ENCODE data around the gene ZXDC.

Gene ZXDC

DNA sequence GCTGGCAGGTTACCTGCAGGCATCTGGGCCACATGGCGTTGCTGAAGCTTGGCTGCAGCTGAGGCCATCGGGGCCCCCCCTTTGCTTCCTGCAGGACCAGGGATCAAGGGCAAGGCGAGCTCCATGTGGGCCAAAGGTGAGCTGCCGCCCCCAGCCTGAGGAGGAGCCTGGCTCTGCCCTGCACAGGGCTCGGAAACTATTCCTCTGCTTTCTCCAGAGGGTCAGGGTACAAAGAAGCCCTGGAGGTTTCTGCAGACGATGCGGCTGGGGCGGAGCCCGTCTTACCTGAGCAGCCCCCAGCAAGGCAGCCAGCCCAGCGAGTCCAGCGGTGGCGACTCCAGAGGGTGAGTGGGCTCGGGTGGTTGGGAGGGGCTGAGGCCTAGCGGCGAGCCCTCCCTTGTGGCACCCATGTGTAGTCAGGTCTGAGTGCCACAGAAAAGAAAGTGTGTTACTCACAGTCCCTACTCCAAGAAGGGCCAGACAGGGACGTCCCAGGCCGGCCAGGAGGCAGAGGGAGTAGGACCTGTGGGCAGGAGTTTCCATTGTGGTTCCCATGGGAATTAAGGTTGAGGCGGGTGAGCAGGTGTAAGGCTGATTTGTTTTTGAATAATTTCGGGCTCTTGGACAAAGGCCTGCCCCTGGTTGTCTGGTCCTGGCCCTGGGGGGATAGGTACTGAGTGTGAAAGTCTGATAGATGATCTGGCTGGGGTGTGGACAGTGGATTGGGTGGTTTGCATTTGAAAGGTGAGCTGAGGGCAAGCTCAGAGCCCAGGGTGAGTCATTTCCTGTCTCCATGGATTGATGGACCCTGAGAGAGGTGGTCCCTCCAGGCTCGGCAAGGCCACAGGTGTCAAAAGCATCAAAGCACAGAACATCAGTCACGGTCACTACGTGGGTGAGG lies 55.6 kb downstream of the ZXDC start:
- Histone ChIP-seq H4K20me1 (peaks cover 0 to 26% (median 0%) of the 10 kb centered on the region in 11 experiments; a peak in 3 of 22 replicates), H3K4me1 (no peaks in the 10 kb centered on the region), H3K9me3 (replicated peaks in 1 of 11) (peaks cover 0 to 5% (median 0%) of the 10 kb centered on the region in 11 experiments; a peak in 2 of 22 replicates), H3K27ac (no peak overlapping the region), H3K4me2 (no peak overlapping the region), H3K27me3 (peaks cover 0 to 7% (median 0%) of the 10 kb centered on the region in 11 experiments; a peak in 2 of 22 replicates), H3K9ac (no peak overlapping the region), H3K4me3 (no peak overlapping the region), H3K36me3 (0 out of 22 replicates have a peak, but pooled peaks cover 0 to 5% (median 0%) of the 10 kb centered on the region in 11 experiments)
- TF ChIP-seq Cebpa-rat (IDR thresholded peaks at IDR 0.05), result no peak

GRCh38 chr3:126419151-126419703 lies 56.5 kb downstream of the ZXDC start:
- no peak for TF ChIP-seq Cebpa-rat (IDR thresholded peaks at IDR 0.05)
- no peak overlapping the region for H3K4me2 ChIP-seq
- H3K27ac ChIP-seq, result no peak overlapping the region
- H3K4me1 ChIP-seq, result no peaks in the 10 kb centered on the region
- H3K9ac ChIP-seq, result no peak overlapping the region
- no peaks in the 10 kb centered on the region for H3K9me3 ChIP-seq (replicated peaks in 1 of 11)
- peaks cover 0 to 7% (median 0%) of the 10 kb centered on the region in 11 experiments; a peak in 2 of 22 replicates for H3K27me3 ChIP-seq
- no peak overlapping the region for H3K4me3 ChIP-seq
- H3K36me3 ChIP-seq, result no peaks in the 10 kb centered on the region
- H4K20me1 ChIP-seq, result peaks cover 0 to 26% (median 0%) of the 10 kb centered on the region in 11 experiments; a peak in 3 of 22 replicates

DNA sequence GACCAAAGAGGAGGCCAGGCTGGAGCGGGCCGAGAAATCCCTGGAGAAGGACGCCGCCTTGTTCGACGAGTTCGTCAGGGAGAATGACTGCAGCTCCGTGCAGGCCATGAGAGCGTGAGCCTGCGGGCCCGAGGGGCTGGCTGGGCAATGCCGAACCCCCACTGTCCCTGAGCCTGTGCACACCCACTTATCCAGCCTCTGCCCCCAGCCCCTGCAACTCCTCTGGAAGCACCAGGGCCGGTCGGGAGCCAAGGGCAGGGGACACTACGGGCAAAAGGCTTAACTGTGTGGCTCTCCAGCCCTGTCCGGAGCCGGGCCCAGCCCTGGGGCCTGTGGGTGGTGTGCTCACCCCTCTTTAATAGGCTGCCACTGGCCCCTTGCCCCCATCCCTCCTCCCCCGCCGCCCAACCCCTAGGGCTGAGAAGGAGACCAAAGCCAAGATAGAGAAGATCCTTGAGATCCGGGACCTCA lies 57.0 kb downstream of the ZXDC start:
- no peaks in the 10 kb centered on the region for H3K9me3 ChIP-seq (replicated peaks in 1 of 11)
- H3K4me3 ChIP-seq, result no peak overlapping the region
- no peaks in the 10 kb centered on the region for H3K36me3 ChIP-seq
- H3K27me3 ChIP-seq, result peaks cover 0 to 7% (median 0%) of the 10 kb centered on the region in 11 experiments; a peak in 2 of 22 replicates
- no peaks in the 10 kb centered on the region for H3K4me1 ChIP-seq
- no peak for TF ChIP-seq Cebpa-rat (IDR thresholded peaks at IDR 0.05)
- H3K4me2 ChIP-seq, result no peak overlapping the region
- H3K27ac ChIP-seq, result no peak overlapping the region
- H4K20me1 ChIP-seq, result peaks cover 0 to 26% (median 0%) of the 10 kb centered on the region in 11 experiments; a peak in 3 of 22 replicates
- no peak overlapping the region for H3K9ac ChIP-seq

GRCh38 chr3:126417981-126418530 lies 57.6 kb downstream of the ZXDC start:
- Histone ChIP-seq H3K4me3 (no peak overlapping the region), H3K9me3 (replicated peaks in 1 of 11) (no peaks in the 10 kb centered on the region), H4K20me1 (peaks cover 0 to 26% (median 0%) of the 10 kb centered on the region in 11 experiments; a peak in 3 of 22 replicates), H3K4me1 (no peaks in the 10 kb centered on the region), H3K36me3 (no peaks in the 10 kb centered on the region), H3K27ac (no peak overlapping the region), H3K27me3 (peaks cover 0 to 7% (median 0%) of the 10 kb centered on the region in 11 experiments; a peak in 2 of 22 replicates), H3K9ac (no peak overlapping the region), H3K4me2 (no peak overlapping the region)
- TF ChIP-seq Cebpa-rat (IDR thresholded peaks at IDR 0.05), result no peak

GRCh38 chr3:126417515-126417914 lies 58.2 kb downstream of the ZXDC start:
- no peak for TF ChIP-seq Cebpa-rat (IDR thresholded peaks at IDR 0.05)
- Histone ChIP-seq H3K36me3 (no peaks in the 10 kb centered on the region), H3K27me3 (peaks cover 0 to 7% (median 0%) of the 10 kb centered on the region in 11 experiments; a peak in 2 of 22 replicates), H3K9me3 (replicated peaks in 1 of 11) (no peaks in the 10 kb centered on the region), H3K27ac (no peak overlapping the region), H3K4me2 (no peak overlapping the region), H4K20me1 (peaks cover 0 to 26% (median 0%) of the 10 kb centered on the region in 11 experiments; a peak in 3 of 22 replicates), H3K4me3 (no peak overlapping the region), H3K9ac (no peak overlapping the region), H3K4me1 (no peaks in the 10 kb centered on the region)

GRCh38 chr3:126416943-126417342 lies 58.7 kb downstream of the ZXDC start:
- H3K4me1 ChIP-seq, result no peaks in the 10 kb centered on the region
- H3K36me3 ChIP-seq, result no peaks in the 10 kb centered on the region
- no peak for TF ChIP-seq Cebpa-rat (IDR thresholded peaks at IDR 0.05)
- H3K27ac ChIP-seq, result no peak overlapping the region
- peaks cover 0 to 7% (median 0%) of the 10 kb centered on the region in 11 experiments; a peak in 2 of 22 replicates for H3K27me3 ChIP-seq
- H3K9me3 ChIP-seq (replicated peaks in 1 of 11), result no peaks in the 10 kb centered on the region
- H3K4me2 ChIP-seq, result no peak overlapping the region
- H3K9ac ChIP-seq, result no peak overlapping the region
- H3K4me3 ChIP-seq, result no peak overlapping the region
- peaks cover 0 to 26% (median 0%) of the 10 kb centered on the region in 11 experiments; a peak in 3 of 22 replicates for H4K20me1 ChIP-seq

DNA sequence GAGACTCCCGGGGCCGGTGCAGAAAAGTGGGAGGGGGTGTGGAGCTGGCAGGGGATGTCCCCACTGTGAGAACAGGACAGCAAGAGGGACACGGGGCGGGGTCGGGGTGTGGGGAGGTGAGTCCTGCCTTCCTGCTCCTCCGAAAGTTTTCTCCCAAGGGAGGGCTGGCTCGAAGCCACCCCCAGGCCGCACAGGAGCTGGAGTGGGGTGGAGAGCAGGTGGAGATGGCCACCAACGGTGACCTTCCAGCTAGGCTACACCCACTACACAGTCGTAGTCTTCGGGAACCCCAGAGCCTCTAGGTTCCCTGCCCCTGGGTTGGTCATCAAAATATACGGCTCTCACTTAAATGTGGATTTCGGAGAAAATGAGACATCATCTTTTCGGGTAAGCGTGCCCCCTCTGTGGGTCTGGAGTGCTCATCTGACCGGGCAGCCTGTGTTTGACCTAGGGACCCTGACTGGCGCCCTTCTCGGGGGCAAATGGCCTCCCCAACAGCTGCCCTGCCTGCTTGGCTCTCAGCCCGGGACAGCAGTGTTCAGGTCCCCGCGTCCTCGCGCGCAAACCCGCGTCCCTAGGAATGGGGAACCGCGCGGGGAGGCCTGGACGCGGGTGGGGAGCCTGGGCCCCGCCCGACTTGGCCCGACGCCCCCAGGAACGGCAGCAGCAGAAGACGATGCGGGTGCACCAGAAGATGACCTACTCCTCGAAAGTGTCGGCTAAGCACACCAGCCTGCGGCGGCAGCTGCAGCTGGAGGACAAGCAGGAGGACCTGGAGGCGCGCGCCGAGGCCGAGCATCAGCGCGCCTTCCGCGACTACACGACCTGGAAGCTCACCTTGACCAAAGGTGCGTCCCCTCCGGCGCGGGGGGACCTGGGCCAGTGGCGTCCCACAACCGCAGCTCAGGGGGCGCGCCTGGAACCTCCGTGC lies 59.8 kb downstream of the ZXDC start:
- Histone ChIP-seq H3K36me3 (no peaks in the 10 kb centered on the region), H3K27me3 (peaks cover 0 to 7% (median 0%) of the 10 kb centered on the region in 11 experiments; a peak in 2 of 22 replicates), H3K9me3 (replicated peaks in 1 of 11) (no peaks in the 10 kb centered on the region), H3K27ac (no peak overlapping the region), H4K20me1 (peaks cover 0 to 26% (median 0%) of the 10 kb centered on the region in 11 experiments; a peak in 2 of 22 replicates), H3K9ac (no peak overlapping the region), H3K4me2 (no peak overlapping the region), H3K4me3 (no peak overlapping the region), H3K4me1 (no peaks in the 10 kb centered on the region)
- no peak for TF ChIP-seq Cebpa-rat (IDR thresholded peaks at IDR 0.05)

GRCh38 chr3:126414961-126415660 lies 60.6 kb downstream of the ZXDC start:
- no peak overlapping the region for H3K9ac ChIP-seq
- H4K20me1 ChIP-seq, result peaks cover 0 to 26% (median 0%) of the 10 kb centered on the region in 11 experiments; a peak in 2 of 22 replicates
- H3K4me1 ChIP-seq, result no peaks in the 10 kb centered on the region
- H3K4me3 ChIP-seq, result no peak overlapping the region
- no peak for TF ChIP-seq Cebpa-rat (IDR thresholded peaks at IDR 0.05)
- H3K4me2 ChIP-seq, result no peak overlapping the region
- peaks cover 0 to 7% (median 0%) of the 10 kb centered on the region in 11 experiments; a peak in 2 of 22 replicates for H3K27me3 ChIP-seq
- H3K9me3 ChIP-seq (replicated peaks in 1 of 11), result no peaks in the 10 kb centered on the region
- no peak overlapping the region for H3K27ac ChIP-seq
- no peaks in the 10 kb centered on the region for H3K36me3 ChIP-seq
